Activated naive CD4-positive, alpha-beta T cell (primary cell): Measurements from ENCODE around the gene GIGYF2.
"Not testable (repeated sequence)": the region's sequence is repeated elsewhere in the genome, so short reads cannot be mapped to it uniquely, and the experiment has no call there.

ENCODE experiments used
- DNase-seq, 4 experiments: peaks; one replicate each; lab custom pipeline; 2025; lab: John Stamatoyannopoulos, UW

The GIGYF2 gene

GRCh38 chr2:232689152-232689910, 7.8 kb upstream of the GIGYF2 start:
- no peak for DNase-seq

DNA sequence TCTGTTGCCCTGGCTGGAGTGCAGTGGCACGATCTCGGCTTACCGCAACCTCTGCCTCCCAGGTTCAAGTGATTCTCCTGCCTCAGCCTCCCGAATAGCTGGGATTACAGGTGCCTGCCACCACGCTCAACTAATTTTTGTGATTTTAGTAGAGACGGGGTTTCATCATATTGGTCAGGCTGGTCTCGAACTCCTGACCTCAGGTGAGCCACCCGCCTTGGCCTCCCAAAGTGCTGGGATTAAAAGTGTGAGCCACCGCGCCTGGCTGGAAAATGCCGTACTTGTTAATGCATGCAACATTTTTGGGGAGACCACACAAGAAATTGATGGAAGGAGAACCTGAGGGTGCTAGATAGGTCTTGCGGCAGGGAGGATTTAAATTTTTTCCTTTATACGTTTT, 6.0 kb upstream of the GIGYF2 start:
- not testable (repeated sequence) for DNase-seq

DNA sequence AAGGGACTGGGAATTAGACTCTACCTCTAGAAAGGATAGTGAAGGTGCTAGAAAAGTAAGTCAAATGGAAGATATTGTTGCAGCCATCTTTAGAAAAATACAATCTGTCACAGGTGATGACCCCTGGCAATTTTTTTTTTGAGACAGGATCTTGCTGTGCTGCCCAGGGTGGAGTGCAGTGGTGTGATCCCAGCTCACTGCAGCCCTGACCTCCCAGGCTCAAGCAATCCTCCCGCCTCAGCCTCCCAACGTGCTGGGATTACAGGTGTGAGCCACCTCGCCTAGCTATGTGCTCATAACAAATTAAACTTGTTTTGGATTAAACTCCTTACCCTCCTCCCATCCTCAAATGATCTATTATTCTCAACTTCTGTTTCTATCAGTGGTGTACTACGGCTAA, 3.8 kb upstream of the GIGYF2 start:
- no peak for DNase-seq

- no peak for DNase-seq
Measured at GRCh38 chr2:232696609-232697058, 497 bp upstream of the GIGYF2 start.

GRCh38 chr2:232697807-232698110, 628 bp downstream of the GIGYF2 start:
- DNase-seq: no peak

DNA sequence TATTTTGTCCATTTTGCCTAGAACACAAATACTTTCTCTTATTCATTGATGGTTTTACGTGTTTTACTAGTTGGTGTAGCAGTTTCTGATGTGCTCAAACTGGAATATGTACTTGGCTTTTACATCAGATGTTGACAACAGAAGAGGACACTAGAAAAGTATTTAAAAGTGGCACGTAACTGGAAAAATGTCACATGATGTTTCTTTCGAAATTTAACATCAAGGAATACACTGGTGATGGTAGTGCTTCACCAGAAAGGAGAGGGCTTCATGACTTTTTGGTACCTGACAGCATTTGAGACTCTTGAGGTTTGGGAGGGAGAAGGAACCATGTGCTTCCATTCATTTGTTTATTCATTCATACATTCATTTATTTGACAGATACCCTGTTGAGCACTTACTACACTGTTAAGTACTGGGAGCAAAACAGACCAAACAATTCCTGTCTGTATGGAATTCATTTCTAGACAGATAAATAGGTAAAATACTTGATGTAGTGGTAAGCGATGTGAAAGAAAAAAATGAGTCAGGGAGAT, 1.5 kb downstream of the GIGYF2 start:
- DNase-seq: no peak

- DNase-seq: no peak
Measured at GRCh38 chr2:232699110-232699509, 2.0 kb downstream of the GIGYF2 start.

GRCh38 chr2:232700154-232700553, 3.0 kb downstream of the GIGYF2 start:
- DNase-seq: no peak

DNA sequence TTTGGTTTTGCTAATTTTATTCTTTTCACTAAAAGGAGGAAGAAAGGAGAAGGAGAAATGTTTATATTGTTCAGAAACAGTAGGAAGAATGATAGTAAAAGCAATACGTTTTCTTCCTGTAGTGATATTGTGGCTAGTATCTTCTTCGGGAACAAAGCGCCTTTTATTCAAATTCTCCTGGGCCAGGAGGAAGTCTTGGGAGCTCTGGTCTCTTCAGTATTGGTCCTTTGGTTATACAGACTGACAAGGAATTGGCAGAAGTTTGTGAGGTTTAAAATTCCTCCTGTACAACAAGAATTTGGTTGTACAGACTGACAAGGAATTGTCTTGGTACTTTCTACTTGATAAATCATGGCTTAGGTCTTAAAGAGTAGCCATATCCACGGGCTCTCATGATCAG, 9.9 kb downstream of the GIGYF2 start:
- DNase-seq: no peak

- DNase-seq: no peak
Measured at GRCh38 chr2:232713505-232713904, 16.4 kb downstream of the GIGYF2 start.

- DNase-seq: no peak
Measured at GRCh38 chr2:232714969-232715368, 17.8 kb downstream of the GIGYF2 start.

- not testable (repeated sequence) for DNase-seq
Measured at GRCh38 chr2:232720056-232720455, 22.9 kb downstream of the GIGYF2 start.

DNA sequence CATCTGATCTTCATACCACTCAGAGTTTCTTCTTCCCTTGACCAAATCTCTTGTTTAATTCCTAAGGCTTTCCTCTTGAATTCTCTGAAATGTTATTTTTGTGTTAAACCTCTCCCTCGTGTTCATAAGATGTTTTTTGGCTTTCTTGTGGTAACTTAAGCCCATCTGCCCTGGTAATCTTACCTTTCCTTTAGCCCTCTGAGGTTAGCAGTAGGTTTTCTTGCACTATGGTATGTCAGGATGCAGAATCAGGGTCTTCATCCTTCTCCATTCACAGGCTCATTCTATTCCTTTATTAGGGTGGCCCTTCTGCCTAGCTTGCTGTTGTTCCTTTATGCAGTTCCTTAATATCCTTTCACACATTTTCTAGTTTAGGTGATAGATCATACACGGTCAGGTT, 24.1 kb downstream of the GIGYF2 start:
- no peak for DNase-seq

- no peak for DNase-seq
Measured at GRCh38 chr2:232721882-232722281, 24.8 kb downstream of the GIGYF2 start.

DNA sequence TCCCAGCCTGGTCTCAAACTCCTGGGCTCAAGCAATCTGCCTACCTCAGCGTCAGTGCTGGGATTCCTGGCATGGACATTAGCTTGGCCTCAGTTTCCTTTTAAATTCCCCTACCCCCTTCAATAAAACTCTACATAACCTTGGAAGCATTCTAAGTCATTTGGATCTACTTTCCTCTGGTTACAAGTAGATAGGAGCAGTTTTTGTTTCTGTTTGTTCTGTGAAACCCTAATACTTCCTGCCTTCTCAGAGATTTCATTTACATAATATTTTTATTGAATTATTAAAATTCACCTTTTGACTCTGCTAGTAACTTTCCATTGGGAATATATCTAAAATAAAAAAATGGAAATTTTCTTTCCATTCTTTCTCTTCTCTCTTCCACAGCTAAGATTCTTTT, 25.9 kb downstream of the GIGYF2 start:
- no peak for DNase-seq

GRCh38 chr2:232728785-232729184, 31.7 kb downstream of the GIGYF2 start:
- no peak for DNase-seq

DNA sequence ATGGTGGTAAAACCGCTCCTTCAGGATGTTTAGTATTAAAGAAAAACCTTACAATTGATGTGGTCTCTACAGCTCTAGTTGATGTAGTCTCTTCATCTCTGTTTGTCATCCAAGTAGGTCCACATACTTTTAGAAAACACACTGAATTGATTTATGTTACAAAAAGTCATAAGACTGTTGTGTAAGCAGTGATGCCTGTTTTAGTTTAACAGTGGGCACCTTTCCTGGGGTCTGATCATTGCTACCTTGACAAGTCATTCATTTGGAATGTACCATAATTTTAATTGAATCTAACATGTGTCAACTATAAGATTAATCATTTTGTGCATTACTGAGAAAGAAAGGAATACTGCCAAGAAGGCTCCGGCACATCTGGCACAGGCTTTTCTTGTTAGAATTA, 34.3 kb downstream of the GIGYF2 start:
- no peak for DNase-seq

DNA sequence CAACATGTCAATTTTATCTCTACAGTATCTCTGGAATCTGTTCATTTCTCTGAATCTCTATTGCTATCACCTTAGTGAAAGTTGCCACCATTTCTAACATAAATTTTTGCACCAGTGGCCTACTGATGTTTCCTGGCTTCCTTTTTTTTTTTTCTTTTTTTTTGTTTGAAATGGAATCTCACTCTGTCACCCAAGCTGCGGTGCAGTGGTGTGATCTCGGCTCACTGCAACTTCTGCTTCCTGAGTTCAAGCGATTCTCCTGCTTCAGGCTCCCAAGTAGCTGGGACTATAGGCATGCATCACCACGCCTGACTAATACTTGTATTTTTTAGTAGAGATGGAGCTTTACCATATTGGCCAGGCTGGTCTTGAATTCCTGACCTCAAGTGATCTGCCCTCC, 44.2 kb downstream of the GIGYF2 start:
- DNase-seq: no peak

GRCh38 chr2:232741972-232742371, 44.8 kb downstream of the GIGYF2 start:
- no peak for DNase-seq

DNA sequence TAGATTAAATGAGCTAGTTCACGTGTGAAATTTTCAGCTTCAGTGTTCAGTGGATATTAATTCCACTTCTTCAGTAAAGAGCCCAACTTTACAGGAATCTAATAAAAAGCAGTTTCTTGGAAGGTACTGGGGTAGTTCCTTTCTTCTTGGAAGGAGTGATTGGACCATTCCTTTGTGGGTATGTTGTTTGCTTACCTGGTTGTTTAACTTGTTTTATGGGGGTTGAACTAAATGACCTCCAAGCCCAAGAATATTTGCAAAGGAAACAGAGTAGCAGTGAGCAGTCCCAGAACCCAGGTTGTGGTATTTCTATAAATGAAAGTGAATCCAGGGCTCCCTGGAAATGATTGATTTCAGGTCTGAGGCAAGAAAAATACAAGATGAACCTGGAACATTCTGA, 47.8 kb downstream of the GIGYF2 start:
- no peak for DNase-seq

DNA sequence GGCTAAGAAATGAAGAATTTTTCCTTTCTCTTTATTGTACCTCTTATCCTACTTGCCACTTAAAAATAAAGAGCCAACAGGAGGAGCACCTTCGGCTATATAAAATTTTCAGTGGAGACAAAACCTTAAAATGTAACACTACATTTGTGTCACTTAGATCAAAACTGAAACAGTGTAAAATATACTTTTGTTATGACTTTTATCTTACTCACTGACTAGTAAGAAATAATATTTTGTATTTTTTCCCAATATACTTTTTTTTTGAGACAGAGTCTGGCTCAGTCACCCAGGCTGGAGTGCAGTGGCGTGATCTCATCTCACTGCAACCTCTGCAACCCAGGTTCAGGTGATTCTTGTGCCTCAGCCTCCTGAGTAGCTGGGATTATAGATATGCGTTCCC, 50.9 kb downstream of the GIGYF2 start:
- DNase-seq: no peak

DNA sequence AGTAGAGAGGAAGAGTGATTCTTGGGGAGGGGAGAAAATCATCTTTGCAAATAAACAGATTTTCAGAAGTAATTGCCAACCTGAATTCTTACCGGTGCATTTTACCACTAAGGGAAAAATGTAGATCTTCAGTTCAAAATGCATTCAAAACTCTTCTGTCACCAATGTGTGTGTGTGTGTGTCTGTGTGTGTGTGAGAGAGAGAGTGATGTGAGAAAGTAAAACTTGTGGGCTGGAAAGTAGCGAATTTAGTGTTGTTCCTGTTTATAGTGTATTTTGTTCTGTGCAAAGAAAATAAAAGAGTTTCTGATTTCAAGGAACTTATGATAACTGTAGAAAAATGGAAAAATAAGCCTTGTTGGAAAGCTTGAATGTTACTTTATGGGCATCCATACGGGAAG, 52.2 kb downstream of the GIGYF2 start:
- no peak for DNase-seq

GRCh38 chr2:232750135-232750671, 53.1 kb downstream of the GIGYF2 start:
- no peak for DNase-seq

DNA sequence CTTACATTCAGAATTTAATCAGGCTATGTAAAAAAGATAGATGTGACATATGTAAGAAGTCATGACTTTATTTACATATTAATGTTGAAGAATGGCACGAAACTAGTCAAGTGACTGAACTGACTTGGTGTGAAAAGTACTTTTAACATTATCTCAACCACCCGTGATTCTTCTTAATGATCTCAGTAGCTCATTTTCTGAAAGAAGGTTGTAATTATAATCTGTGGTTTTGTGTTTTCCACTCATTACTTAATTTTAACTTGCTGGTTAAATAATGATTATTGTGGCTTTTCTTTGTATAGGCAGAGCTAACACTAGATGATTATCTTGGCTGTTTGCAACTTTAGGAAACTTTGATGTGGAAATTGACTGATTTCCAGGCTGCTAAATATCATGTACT, 60.8 kb downstream of the GIGYF2 start:
- no peak for DNase-seq
